HL-60 (cell line): ENCODE measurements around the gene IQSEC1.

Source experiments
- CTCF ChIP-seq: IDR thresholded peaks from one replicate; pipeline ENCODE4 v1.5.1; 2011; ENCODE audit warnings: low read length, control low read depth, inconsistent platforms; ENCODE audit not compliant: insufficient read depth
- POLR2AphosphoS5 ChIP-seq: IDR thresholded peaks from 2 replicates; pipeline ENCODE4 v1.6.1; 2012; ENCODE audit warnings: low read depth
- SPI1 ChIP-seq: IDR thresholded peaks from 2 replicates; pipeline ENCODE4 v1.6.1; 2012; ENCODE audit warnings: low read depth, mild to moderate bottlenecking, borderline replicate concordance

DNA sequence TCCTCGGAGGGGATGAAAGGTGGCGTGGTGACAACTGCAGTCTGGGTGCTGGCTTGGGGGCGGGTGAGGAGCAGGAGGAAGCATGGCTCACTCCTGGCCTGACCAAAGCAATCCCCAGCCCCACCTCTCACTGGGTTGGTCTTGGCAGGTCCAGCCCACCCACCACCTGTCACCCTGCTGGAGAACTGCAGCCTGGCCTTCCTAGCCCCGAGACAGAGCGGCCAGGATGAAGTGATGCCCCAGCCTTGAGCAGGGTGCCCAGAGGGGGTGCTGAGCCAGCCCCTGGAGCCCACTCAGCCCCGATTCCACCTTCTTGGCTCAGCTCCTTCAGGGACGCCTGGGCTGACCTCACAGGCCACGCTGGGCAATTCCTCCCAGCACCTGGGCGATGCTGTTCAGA, 89.9 kb downstream of the IQSEC1 start:
- TF ChIP-seq POLR2AphosphoS5 (no peak), CTCF (no peak), SPI1 (no peak)
